Loucy (cell line): ENCODE data around the gene SLC4A4.

Experiments used
- CTCF ChIP-seq: fragments of 200-600 bp; sonication (generic); conservative IDR thresholded peaks from 2 replicates; pipeline ENCODE4 v1.5.1; 2014; ENCODE audit warnings: mild to moderate bottlenecking, antibody characterized with exemption, low read length
- EZH2phosphoT487 ChIP-seq: fragments of 200-600 bp; IDR thresholded peaks from 2 replicates; pipeline ENCODE4 v1.6.1; 2018; ENCODE audit warnings: antibody characterized with exemption, mild to moderate bottlenecking, moderate library complexity, borderline replicate concordance

- TF ChIP-seq CTCF (no peak), EZH2phosphoT487 (no peak)
These were observed 134.9 kb downstream of the SLC4A4 start for GRCh38 chr4:71473541-71474240.
